Middle frontal gyrus (tissue), 1 donor: ENCODE data around the gene COL25A1.

Experiments
- DNase-seq: peaks from one replicate; pipeline ENCODE4 v3.0.0-alpha.2; 2015; ENCODE audit warnings: low spot score; ENCODE audit errors: extremely low spot score

Gene COL25A1

DNA sequence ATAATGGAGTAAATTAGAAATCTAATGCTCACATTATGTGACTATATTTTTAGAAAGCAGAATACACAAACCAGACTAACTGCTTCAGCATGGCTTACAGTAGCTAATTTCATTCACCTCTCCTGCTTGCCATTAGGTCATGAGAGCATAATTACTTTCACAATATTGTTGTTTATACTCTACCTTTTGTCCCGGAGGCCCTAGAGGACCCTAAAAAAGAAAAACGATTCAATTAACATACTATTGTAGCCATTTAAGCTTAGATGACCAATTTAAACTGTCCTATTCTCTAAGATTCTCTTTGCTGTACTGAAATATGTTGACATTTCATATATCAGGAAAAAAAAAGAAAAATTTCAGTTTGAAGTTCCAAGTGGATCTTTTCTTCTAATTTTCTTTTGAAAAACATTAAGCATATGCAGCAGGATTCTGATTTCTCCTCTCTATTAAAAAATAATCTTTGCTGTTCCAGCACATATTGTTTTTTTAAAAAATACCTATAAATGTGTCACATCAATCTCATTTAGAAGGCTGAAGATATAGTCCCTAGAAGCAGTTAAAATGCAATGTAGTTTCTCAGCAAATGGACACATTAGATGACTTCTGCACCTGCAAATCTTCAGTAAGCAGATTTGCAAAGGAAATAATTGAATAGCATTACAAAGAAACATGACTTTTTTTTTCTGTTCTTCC, 381.9 kb downstream of the COL25A1 start:
- DNase-seq, result no peak

- no peak for DNase-seq
Observed at GRCh38 chr4:108919226-108919893, 383.1 kb downstream of the COL25A1 start.

DNA sequence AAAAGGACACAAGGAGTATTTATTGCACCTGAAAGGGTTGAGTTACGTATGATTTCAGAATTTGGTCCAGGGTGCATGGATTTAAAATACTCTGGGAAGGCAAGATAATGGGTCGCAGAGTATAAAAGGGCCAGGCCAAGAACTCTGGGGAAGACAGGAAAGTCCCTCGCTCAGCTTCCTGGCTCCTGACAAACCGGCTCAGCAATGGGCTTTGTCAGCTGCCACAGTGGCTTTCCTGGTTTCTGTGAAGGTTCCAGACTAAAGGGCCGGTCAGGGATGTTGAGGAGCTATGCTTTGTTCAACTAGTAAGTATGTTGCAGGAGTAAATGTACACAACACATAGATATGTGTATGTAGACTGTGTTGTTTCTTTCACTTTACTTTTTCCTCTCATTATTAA, 385.2 kb downstream of the COL25A1 start:
- no peak for DNase-seq

GRCh38 chr4:108916638-108917037, 385.8 kb downstream of the COL25A1 start:
- no peak for DNase-seq

DNA sequence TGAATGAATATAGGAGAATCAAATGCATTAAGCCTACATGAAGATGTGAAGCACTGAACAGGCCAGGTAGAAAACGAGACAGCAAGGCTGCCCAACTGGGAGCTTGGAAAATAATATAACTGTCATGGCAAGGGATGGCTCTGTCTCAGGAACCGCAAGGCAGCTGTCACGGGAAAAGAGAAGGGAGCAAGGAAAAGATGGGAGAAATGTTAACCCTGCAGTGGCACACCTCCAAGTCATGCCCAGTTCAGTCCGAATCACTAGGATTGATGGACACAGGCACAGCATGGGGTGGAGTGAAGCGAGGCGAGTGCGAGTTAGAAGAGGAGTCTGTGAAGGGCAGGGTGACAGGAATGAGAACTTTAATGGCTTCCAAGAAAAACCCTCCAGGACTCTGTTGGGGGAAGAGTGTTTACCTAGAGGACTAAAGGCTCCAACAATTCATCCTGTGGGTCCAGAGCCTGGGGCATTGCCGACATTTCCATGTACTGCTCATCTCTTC, 395.5 kb downstream of the COL25A1 start:
- DNase-seq, result no peak

DNA sequence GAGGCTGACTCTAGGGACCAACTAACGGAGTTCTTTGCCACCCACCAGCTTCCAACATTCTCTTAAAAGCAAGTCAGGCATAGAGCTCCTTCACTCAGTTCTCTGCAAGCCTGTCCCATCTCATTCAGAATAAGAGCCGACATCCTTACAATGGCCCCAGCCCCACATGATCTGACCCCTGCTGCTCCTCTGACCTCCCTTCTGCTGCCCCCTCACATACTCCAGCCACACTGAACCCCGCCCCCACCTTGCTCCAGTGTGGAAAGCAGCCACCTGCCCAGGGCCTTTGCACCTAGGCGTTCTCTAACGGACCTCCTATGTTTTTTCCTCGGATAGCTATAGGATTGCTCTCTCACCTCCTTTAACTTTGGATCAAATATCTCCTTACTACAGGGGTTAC, 396.5 kb downstream of the COL25A1 start:
- no peak for DNase-seq

DNA sequence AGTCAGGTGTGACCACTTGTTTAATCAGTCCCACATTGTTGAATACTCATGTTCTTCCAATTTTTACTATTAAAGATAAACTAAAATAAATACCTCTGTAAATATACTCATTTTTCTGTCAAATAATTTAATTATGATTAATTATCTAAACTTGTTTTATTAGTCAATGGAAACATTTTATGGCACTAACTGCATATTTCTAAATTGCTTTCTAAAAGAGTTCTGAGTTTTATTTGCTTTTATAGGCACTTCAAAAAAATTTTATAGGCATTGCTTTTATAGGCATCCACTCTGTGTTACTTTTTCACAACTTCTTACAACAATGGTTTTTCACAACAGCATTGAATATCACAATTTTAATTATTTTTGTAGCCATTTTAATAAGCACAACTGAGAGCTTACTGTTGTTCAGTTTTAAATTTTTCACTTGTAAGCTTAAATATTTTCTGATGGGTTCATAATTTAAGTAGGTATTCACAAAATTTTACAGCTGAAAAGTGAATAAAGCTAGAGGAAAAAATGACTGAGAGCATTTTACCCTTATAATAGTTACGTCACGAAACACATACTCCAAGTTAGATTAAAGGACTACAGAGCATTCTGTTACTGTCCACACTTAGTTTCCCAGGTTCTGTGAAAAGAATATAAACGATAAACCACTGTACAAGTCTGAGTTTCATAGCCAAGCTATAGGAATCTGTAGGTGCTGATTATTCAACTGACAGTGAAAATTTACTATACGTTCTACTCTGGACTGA, 398.8 kb downstream of the COL25A1 start:
- DNase-seq, result no peak

DNA sequence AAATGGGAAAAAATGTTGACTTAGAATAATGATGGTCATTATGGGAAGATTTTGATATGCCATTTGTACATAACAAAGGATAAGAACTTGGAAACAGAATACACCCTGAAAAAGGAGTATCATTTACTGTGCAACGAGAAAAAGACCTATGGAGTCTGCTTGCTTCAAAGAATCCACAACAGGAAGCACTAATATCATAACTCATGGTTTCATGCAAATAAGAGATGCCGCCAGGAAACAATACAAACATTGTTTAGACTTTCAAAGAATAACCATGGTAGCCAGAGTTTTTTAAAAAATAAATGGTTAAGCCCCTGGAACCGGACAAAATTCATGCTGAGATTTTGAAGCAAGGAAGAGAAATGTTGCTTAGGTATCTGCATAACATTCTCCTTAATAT, 399.7 kb downstream of the COL25A1 start:
- no peak for DNase-seq

DNA sequence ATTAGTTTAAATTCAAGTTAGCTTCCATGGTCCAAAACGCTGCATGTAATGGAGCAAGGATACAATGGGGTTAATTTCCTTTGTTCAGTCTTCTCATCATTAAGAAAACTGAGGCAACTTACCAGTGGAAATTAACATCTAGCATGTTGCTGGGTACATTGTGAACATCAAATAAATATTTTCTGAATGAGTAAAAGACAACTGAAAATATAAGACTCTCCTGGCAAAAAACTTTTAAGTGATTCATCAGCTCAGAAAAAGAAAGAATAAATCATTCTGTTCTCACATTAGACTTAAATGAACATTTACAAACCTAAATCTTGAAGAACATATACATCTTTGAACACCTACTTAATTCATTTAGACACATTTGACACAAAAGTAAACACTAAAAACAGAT, 401.2 kb downstream of the COL25A1 start:
- no peak for DNase-seq

DNA sequence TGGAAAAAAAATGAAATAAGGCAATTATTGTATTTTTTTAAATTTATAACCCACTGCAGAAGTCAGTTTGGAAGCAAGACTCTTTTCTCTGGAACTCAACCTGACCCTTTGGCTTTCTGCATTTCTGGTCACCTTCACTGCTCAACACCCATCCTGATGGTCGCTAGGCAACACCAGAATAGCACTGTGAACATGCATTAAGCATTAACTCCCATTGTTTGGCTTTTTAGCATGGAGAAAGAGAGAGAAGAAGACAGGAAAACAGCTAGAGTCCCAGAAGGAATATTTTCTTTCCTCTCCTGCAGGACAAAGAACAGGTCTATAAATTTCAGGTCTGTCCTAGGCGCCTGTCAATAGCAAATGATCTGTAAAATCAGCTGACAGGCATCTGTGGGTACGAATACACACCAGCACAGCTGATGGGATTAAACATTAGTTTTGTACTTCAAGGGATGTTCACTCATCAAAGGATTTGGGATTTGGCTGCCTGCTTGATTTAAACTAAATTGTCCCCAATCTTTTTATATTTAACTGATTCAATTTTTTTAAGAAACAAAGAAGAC, 402.4 kb downstream of the COL25A1 start:
- no peak for DNase-seq

DNA sequence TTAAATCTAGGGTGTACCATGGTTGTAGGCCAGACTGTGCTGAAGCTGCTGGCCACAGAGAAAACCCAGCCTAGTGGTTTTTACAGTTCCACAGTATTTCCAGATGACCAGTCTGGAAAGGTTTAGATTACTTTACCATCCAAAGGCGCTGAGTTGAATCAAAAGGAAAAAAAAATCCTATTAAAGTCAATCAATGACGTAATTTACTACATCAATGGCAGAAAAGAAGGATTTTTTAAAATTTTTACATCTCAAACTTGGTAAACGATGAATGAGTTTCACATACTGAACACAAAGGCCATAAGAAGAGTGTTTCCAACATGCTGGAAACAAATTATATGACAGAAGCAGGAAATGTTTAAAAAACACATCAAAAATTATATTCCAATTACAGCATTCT, 409.0 kb downstream of the COL25A1 start:
- no peak for DNase-seq

- no peak for DNase-seq
Observed at GRCh38 chr4:108891896-108892590, 410.4 kb downstream of the COL25A1 start.

DNA sequence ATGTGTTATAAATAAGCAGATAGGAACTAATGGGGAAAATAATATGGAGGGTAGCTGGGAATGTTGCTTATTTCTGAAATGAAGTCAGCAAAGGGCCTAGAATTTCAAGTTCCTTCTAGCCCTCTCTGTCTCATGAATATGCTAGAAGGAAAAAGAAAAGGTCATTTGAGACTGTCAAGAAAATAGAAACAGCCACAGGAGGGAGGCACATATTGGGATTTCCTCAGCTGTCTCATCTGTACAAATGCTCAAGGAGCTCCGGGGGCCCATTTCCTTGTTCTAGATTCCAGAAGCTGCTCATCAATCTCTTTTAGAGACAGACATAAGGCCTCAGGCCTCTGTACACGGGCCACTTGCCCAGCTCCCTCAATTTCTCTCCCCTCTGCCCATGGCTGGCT, 412.0 kb downstream of the COL25A1 start:
- no peak for DNase-seq

DNA sequence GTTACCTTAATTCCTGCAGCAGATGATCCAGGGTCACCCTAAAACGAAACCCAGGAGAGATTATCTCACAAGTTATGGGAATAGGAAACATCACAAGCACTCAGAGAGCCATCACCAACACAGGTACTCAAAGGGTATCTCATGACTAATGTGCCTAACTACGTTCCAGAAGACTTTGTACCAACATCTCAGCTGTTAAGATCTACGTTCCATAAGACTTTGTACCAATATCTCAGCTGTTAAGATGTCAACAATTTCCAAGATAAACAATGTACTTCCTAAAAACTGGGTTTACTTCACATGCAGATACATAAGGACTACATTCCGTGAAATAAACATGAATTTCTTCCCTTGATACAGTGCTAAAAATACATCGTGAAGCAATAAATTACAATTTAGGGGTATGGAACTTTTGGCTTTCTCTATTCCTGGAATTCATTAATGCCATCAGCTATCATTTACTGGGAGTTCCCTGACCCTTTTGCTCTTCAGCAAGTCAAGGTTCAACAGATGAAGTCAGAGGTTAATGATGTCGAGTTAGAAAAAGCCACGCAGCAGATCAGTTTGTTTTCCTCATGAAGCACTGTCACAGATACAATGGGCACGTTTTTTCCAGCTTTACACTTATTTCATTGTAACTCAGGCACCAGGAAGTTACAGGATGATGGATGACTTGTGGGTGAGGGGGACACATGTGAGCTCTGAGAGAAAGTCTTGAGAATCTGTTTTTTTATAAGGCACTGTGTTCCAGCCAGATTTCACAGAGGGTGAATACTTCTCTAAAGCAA, 412.6 kb downstream of the COL25A1 start:
- no peak for DNase-seq

- no peak for DNase-seq
Observed at GRCh38 chr4:108888769-108889168, 413.7 kb downstream of the COL25A1 start.

DNA sequence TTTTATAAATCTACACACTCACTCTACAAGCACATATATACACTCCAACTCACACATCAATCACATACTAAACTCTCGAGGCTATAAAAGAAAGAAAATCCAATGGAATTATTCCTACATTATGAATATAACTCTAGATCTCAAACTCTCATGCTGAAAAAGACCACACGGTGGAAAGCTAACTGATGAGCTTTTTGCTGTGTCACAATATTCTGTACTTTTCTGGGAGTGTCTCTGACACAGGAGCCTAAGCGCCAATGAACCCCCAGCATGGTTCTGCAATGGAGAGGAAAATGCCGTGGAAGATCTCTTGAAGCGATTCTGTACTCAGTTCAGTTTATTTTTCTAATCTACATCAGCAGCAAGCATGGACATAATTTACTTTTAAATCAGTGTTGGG, 415.4 kb downstream of the COL25A1 start:
- DNase-seq, result no peak

DNA sequence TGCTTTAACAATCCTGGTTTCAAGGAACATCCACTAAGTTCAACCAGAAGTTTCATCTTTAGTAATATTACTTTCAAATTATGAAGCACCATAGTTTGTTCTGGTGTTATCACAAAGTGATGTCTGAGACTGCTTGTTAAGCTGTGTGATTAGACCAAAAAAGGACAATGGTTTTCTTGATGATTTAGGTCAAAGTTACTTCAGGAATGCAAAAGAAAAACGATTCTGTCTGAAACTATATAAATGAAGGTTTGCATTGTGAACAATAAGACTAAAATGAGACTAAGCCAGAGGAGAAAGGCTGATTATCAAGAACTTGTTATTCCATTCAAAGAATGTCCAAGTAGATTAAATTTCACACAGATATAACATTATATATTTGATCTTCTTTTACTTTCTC, 417.2 kb downstream of the COL25A1 start:
- DNase-seq, result no peak

DNA sequence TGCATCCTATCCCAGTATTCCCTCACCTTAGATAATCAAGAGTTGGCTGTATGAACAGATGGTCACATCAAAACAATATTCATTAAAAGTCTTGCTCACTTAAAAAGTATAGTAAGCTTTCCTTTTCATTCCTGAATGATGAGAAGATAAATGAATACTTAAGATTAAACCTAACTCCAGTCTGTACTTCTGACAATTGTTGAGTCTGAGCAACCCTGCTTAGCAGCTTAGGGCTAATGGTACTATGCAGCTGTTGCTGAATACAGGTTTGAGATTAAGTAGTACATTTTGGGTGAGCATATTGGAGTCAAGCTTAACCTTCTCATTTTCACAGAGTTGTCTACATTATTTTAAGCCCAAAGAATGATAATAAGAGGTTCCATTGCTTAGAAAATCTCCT, 417.9 kb downstream of the COL25A1 start:
- DNase-seq, result no peak

DNA sequence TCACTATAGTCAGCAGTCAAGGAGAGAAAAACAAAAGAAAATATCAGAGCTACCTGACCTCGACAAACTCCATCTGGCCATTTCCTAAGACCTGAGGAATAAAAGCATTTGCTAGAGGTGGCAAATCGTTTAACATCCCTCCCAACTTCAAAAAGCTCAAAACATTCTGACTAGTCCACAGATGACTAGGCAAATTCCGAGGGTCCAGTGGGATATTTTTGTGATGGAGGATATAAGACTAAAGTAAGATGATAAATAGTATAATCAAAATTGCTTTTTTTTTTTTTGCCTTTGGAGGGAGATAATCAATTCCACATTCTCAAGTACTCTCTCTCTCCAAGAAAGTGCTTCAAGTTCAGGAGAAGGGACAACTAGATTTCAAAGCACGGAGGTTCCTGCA, 420.5 kb downstream of the COL25A1 start:
- no peak for DNase-seq

- DNase-seq, result no peak
Observed at GRCh38 chr4:108881190-108881589, 421.3 kb downstream of the COL25A1 start.

DNA sequence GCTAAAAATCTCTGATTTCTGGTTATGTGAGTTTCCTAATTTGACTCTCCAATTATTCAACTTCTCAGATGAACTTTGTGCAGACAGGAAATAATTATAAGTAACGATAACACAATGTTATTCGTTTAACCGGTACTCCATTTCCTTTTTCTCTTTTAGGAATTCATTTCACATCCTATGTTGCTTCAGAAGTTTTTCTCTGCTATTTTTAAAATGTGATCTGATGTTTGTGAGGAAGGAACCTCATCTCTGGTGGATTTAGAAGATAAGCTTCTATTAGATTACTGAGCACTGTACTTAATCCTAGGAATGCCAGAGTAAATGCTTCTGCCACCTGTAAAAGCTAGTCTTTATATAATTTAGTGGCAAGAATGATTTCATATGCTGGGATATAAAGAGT, 423.7 kb downstream of the COL25A1 start:
- no peak for DNase-seq
